Colonic mucosa (tissue), 4 donors: Measurements from ENCODE around the gene RALGPS1. TPM values are rescaled to one million over a fixed set of nuclear protein-coding genes. Genes with fewer than 3 reads are reported as not detected.

Experiments
- DNase-seq: peaks from one replicate; pipeline ENCODE4 v3.0.0-alpha.2; 2020
- H3K27ac ChIP-seq: fragments of 200-600 bp; one replicate; pipeline ENCODE4 v1.8.0; 2021
- H3K27me3 ChIP-seq: fragments of 200-600 bp; one replicate; pipeline ENCODE4 v1.8.0; 2021
- H3K36me3 ChIP-seq: fragments of 200-600 bp; one replicate; pipeline ENCODE4 v1.8.0; 2021
- H3K4me1 ChIP-seq: fragments of 200-600 bp; one replicate; pipeline ENCODE4 v1.8.0; 2021; ENCODE audit warnings: mild to moderate bottlenecking
- H3K4me3 ChIP-seq: fragments of 200-600 bp; one replicate; pipeline ENCODE4 v1.8.0; 2021
- H3K9ac ChIP-seq, 2 donors: one replicate each; pipeline ENCODE4 v1.7.0; 2013; ENCODE audit warnings: control low read depth in 2 of 2, low read depth in 2 of 2, low read length in 2 of 2
- H3K9me3 ChIP-seq: fragments of 200-600 bp; one replicate; pipeline ENCODE4 v1.8.0; 2021
- CTCF ChIP-seq: fragments of 200-600 bp; IDR thresholded peaks from one replicate; pipeline ENCODE4 v1.8.0; 2022; ENCODE audit warnings: antibody characterized with exemption, mild to moderate bottlenecking
- intact Hi-C: fragments of 100-400 bp; cut with DNase I; formaldehyde crosslinking; loops from one replicate; pipeline ENCODE4 v1.14.1; 2022
- total RNA-seq, 2 donors: library from RNA; stranded (reverse); fragmentation: NEBNext Ultra II Directional in 1 of 2; extraction: Animal tissue kit (Norgen Biotek cat#: 25700) in 1 of 2; gene quantifications; one replicate each; pipeline ENCODE4 v1.2.1, GENCODE V29; 2021
- donor health status: healthy.
- donor health status: DM: no; HTN: no; CAD: no.
- donor health status: DM: no; HTN: no; CAD: no.

The RALGPS1 gene
- total RNA-seq, 2 donors from 2014 or later: 22.6 to 27.2 TPM

DNA sequence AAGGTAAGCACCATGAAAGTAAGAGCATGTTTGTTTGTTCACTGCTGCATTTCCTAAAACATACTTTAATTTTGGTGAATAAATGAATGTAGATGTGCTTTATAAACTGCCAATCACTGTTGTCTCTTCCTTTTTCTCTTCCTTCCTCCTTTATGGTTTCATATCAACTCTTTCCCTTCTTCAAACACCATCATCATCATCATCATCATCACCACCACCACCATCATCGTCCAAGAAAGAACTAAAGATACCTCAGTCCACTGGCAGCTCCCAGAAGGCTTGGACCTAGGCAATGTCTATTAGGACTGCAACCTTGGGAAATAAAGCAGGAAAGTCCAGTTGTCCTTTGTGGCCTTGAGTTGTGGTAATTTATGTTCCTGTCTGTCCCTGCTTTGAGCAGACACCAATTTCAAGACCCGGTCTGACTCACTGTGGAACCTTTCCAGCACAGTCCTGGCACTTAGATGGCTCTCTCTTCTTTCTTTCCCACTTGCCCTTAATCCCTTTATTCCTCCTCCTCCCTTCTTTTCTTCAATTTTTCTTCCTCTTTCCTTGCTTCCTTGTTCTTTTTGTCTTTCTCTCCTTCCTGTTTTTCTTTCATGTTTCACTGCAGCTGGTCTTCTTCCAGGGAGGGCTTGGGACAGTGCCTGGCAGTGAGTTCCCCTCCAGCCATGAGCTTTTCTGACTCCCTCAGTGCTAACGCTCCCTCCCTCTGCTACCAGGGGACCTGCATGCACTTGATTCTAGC is 108.5 kb downstream of the RALGPS1 start:
- no peaks in the 10 kb centered on the region for H3K27me3 ChIP-seq
- no peak for TF ChIP-seq CTCF
- H3K27ac ChIP-seq: peak overlapping the region; percentile 45
- H3K9ac ChIP-seq: no peak overlapping the region
- no peak for DNase-seq
- no peaks in the 10 kb centered on the region for H3K9me3 ChIP-seq
- no peaks in the 10 kb centered on the region for H3K4me1 ChIP-seq
- H3K36me3 ChIP-seq: no peaks in the 10 kb centered on the region
- intact Hi-C loops: no loop called here
- H3K4me3 ChIP-seq: no peak overlapping the region

GRCh38 chr9:127025042-127025441 is 110.5 kb downstream of the RALGPS1 start:
- no peak for DNase-seq
- H3K4me3 ChIP-seq: no peak overlapping the region
- H3K27ac ChIP-seq: peak overlapping the region; percentile 25
- intact Hi-C loops: no loop called here
- no peaks in the 10 kb centered on the region for H3K4me1 ChIP-seq
- H3K9me3 ChIP-seq: no peaks in the 10 kb centered on the region
- TF ChIP-seq CTCF: no peak
- no peaks in the 10 kb centered on the region for H3K36me3 ChIP-seq
- no peaks in the 10 kb centered on the region for H3K27me3 ChIP-seq
- no peak overlapping the region for H3K9ac ChIP-seq

GRCh38 chr9:127027694-127028093 is 113.1 kb downstream of the RALGPS1 start:
- Histone ChIP-seq H3K27me3 (no peaks in the 10 kb centered on the region), H3K27ac (no peak overlapping the region), H3K9ac (no peak overlapping the region), H3K9me3 (no peaks in the 10 kb centered on the region), H3K36me3 (no peaks in the 10 kb centered on the region), H3K4me1 (no peaks in the 10 kb centered on the region), H3K4me3 (no peak overlapping the region)
- TF ChIP-seq CTCF: no peak
- intact Hi-C loops: no loop called here
- no peak for DNase-seq

DNA sequence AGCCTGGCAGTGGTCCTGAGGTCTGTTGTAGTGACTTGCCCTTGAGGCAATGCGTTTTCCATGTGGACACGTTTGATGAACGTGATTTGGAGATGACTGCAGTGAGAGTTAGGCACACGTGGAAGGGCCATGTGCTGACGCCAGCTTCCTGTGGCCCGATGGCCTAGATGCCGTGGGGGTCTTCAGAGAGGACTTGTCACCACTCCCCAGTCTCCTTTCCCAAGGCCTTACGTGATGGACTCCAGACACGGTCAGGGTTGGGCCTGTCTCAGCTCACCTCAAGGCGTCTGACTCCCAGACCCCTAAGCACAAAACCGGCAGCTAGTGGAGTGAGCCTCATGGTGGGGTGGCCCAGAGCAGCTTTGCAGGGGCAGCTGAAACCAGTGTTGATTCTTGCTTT is 115.0 kb downstream of the RALGPS1 start:
- H3K27ac ChIP-seq: no peak overlapping the region
- no peak overlapping the region for H3K4me3 ChIP-seq
- intact Hi-C loops: no loop called here
- TF ChIP-seq CTCF: no peak
- no peaks in the 10 kb centered on the region for H3K9me3 ChIP-seq
- no peak for DNase-seq
- H3K36me3 ChIP-seq: no peaks in the 10 kb centered on the region
- no peaks in the 10 kb centered on the region for H3K4me1 ChIP-seq
- H3K9ac ChIP-seq: no peak overlapping the region
- no peaks in the 10 kb centered on the region for H3K27me3 ChIP-seq

DNA sequence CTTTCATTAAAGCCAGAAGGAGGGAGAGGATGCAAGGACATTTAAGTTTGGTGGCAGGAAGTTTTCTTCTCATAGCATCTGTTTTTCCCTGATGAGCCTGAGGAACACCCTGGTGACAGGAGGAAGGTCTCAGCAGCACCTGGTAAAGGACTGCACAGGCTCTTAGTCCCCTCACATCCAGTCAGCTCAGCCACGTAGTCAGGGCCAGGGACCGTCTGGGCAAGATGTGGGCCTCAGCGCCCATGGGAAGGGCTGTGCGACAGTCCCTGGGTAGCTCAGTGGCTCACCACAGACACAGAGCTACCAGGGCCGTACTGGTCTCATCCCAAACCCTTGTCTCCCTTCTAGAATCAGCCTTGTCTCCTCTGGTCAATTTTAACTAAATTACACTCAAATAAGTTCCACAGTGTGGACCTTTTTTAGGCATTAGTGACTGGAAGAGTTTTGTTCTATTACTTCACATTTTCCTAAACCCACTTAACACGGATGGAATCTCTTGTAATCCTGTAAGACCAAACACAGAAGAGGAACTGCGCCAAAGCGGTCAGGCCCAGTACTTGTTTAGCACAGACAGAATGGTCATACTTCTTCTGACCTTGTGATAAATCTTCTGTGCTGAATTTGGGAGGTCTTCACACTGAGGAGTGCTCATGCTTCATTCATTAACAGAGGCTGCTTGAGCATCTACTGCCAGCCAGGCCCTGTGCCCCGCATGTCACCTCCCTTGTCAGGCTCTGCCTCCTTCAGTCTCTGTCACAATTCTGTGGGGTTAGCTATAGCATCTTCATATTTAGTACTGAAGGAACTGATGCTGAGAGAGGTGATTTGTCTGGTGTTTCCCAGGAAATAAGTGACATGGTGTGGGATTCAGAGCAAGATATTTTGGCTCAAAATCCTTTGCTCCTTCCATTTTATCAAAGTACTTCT is 116.5 kb downstream of the RALGPS1 start:
- TF ChIP-seq CTCF: no peak
- no peaks in the 10 kb centered on the region for H3K4me1 ChIP-seq
- H3K9me3 ChIP-seq: no peaks in the 10 kb centered on the region
- H3K27me3 ChIP-seq: no peaks in the 10 kb centered on the region
- no peaks in the 10 kb centered on the region for H3K36me3 ChIP-seq
- intact Hi-C loops: no loop called here
- H3K9ac ChIP-seq: peak overlapping the region in 1 of 2 donors; percentile 3
- peak overlapping the region; percentile 69 for H3K27ac ChIP-seq
- DNase-seq: peak; percentile 44
- no peak overlapping the region for H3K4me3 ChIP-seq
